Panc1 (cell line): ENCODE results near the gene GRHL1.

Experiments
- CTCF ChIP-seq: fragments of 450-650 bp; IDR thresholded peaks from 2 replicates; pipeline ENCODE4 v1.5.1; 2017; ENCODE audit warnings: mild to moderate bottlenecking
- POLR2AphosphoS5 ChIP-seq: IDR thresholded peaks from 2 replicates; pipeline ENCODE4 v1.6.1; 2012; ENCODE audit warnings: mild to moderate bottlenecking, low read depth, low read length, moderate library complexity
- REST ChIP-seq, 2 experiments: IDR thresholded peaks; 2 replicates each; pipeline ENCODE4 v1.6.1; 2011 to 2012; ENCODE audit warnings: low read depth in 2 of 2, control low read depth in 1 of 2, low read length in 1 of 2, mild to moderate bottlenecking in 1 of 2, moderate library complexity in 1 of 2; ENCODE audit not compliant: insufficient read depth in 1 of 2
- SIN3A ChIP-seq: IDR thresholded peaks from 2 replicates; pipeline ENCODE4 v1.6.1; 2012; ENCODE audit warnings: low read depth, mild to moderate bottlenecking, low read length, moderate library complexity, borderline replicate concordance; ENCODE audit not compliant: insufficient read depth

- TF ChIP-seq POLR2AphosphoS5: no peak
- TF ChIP-seq CTCF: no peak
- TF ChIP-seq REST (IDR thresholded peaks at IDR 0.05; ENCODE audit: insufficient read depth in 1 of 2, low read depth in 2 of 2, low read length in 1 of 2): no peak
- no peak for TF ChIP-seq SIN3A
Observed at GRCh38 chr2:9945596-9945995, 5.9 kb upstream of the GRHL1 start.
